NCI-H128 (cell line): Measurements from ENCODE around the gene PLCG2.
"Not testable (repeated sequence)": the region's sequence is repeated elsewhere in the genome, so short reads cannot be mapped to it uniquely, and the experiment has no call there.

Source experiments
- DNase-seq: peaks from one replicate; lab custom pipeline; 2025; ENCODE audit not compliant: unreplicated experiment; lab: John Stamatoyannopoulos, UW

Gene PLCG2

DNA sequence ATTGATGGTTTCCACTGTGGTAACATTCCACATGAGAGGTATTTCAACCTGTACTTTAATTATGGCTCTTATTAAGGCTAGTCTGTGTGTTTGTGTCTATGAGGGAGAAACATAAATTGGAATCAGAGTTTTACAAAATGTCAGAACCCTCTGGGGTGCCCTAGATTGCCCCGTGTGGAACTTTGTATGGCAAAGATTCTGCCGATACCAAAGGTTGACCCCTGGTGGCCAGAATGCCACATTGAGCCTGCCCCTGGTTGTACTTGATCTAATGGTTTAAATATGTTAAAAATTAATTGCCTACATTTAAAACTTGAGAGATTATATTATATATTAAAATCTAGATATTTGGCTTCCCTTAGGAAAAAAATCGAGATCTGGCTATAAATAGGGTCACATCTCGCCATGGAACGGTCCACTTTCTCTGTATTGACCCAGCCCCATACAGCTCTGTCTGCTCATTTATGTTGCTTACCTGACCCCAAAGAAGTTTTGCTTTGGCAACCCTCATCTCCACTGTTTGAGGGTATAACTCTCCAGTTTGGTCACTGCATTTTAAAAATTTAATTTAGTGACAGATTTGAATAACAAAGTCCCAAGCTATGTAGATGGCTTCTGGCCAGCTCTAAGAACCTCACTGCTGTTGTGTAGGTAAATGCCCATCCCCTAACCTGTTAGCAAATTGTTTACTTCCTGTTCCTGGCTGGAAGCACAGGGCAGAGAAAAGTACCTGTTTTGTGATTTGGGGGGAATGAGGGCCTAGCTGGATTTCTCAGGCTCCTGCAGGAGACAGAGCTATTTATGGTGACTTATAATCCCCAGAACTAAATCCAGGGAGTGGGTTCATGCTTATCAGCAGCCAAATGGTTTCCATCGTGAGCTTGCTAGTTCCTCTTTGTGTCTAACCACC is 95.0 kb downstream of the PLCG2 start:
- no peak for DNase-seq

DNA sequence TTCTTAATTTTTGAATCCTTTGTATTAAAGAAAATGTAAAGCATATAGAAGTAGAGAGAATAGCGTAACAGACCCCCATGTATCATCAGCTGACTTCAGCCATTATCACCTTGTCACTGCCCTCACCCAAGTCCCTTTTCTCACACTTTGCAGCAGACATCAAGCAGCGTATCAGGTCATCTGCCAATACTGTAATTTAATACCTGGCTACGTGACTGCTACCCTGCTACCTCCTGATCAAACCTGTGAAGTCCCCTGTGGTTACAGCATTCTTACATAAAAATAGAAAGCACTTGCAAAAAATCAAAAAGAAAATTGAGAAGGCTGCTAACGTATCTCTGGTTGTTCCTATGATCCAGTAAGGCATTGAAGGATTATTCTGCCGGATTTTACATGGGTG is 96.4 kb downstream of the PLCG2 start:
- DNase-seq = no peak

DNA sequence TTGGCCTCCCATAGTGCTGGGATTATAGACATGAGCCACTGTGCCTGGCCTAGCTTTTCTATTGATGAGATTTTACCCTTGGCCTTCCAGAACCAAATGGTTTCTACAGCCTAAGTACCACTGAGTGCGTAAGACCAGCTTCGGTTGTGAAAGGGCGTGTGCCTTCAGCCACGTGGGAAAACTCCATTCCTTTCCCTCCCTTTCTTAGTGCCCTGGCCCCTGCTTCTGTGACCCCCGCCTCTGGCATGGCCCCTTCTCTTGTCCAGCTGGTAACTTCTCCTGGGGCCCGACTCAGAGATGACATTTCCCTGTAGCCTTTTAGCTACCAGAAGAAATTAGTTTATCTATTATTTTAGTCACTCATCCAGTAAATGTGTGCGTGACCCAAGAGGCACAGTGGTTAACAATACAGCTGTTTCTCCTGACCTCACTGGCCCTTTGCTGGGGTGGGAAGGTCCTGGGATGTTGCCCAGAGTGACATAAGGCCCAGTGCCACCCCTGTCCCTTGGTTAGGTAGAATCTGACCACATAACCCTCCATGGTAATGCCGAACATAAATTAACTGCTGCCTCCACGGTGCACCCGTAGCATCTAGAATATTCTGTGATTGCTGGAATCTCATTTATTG is 97.3 kb downstream of the PLCG2 start:
- DNase-seq = no peak

DNA sequence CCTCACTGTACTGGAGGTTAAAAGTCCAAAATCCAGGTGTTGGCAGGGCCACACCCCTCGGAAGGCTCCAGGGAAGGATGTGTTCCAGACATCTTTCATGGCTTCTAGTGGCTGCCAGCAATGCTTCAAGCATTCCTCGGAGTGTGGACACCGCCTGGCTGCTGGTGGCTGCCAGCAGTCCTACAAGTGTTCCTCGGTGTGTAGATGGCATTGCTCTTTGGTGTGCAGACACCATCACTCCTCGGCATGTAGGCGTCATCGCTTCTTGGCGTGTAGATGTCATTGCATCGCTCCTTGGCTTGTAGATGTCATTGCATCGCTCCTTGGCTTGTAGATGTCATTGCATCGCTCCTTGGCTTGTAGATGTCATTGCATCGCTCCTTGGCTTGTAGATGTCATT is 98.4 kb downstream of the PLCG2 start:
- not testable (repeated sequence) for DNase-seq

DNA sequence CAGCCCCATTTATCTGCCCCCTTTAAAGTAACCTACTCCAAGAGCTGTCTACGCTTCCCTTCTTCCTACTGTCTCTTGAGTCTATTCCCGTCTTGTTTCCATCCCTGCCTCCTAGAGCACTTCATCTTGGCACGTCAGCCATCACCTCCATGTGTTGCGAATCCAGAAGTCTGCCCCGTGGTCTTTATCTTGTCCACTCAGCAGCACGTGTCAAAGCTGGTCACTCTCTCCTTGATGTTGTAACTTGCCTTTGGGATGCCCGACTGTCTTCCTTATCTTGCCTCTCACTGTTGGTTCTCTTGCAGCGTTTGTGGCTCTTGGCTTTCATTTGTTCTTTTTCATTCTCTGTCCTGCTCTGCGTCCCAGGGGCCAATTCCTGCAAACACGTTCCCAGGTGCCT is 99.4 kb downstream of the PLCG2 start:
- no peak for DNase-seq

DNA sequence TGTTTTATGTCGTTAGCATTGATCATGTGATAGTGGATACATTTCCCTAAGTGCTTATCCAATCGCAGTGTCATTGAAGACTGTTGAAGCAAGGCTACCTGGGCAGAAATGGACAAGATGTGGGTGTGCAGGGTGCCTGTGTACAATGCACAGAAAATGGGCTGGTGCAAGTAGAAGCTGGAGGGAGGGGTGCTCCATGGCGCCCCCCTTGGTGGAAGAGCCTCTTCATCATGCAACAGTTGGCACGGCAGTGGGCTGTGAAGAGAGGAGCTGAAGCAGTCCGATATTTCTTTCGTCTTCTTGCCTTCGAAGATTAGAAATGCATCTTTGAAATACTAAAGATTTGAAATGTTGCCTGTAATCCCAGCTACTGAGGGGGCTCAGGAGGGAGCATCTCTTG is 100.5 kb downstream of the PLCG2 start:
- no peak for DNase-seq

DNA sequence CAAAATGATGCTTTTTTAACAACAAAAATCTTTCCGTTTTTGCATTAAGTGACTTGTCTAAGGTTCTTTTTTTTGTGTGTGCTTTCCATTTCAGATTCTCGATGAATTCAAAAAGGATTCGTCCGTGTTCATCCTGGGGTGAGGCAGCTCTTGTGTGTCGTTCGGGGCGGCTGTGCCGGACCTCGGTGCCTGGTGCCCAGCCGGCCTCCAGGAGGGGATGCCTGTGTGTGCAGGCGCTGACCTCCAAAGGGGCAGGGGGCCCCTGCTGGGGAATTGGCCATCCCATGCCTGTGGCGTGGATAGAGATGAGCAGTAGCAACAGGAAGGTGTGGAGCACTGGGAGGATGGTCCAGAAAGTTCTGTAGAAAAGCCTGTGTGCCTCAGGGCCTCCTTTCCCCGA is 101.7 kb downstream of the PLCG2 start:
- DNase-seq = no peak

DNA sequence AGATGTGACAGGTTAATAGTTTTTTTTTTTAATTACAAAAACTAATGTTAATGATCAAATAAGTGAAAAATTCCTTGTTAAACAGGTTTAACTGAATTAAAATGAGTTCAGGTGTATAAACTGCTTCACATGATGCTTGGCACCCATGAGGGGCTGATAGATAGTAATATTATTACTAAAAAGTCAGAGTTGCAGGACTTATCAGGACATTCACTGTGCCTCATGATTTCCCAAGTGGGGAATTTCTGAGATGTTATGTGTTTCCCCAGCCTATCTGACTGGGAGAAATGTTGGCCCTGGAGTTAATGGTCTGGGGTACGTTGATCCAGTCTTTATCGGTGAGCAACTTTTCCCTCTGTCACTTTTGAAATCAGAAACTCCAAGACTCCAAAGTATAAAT is 102.1 kb downstream of the PLCG2 start:
- no peak for DNase-seq

DNA sequence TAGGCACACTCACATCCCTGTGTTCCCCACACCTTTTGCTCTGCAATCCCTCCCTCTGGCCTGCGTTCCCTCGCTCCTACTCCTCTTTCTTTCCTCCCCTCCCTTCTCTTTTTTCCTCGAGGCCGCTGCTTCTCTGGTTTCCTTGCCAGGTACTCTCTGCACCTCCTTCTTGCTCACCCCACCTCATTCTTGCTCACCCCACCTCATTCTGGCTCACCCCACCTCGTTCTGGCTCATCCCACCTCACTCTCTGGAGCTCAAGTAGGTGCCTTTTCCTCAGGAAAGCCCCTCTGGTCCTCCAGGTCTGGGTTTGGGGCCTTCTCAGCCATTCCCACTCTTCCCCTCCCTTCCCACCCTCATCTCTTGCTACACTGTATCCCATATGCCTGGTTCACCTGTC is 103.5 kb downstream of the PLCG2 start:
- no peak for DNase-seq

DNA sequence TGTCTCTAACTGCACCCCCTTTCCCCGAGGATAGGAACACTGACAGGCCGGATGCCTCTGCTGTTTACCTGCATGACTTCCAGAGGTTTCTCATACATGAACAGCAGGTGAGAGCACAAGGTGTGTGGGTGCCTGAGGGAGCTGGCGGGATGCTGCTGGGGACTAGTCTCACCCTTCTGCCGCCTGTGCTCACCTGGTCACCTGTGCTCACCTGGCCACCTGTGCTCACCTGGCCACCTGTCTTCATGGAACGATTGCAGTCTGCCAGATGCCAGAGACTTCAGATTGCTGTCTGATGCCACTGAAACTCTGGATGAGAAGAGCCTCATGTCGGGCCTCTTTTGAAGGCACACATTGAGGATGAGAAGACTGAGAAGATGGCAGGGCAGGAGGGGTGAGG is 104.1 kb downstream of the PLCG2 start:
- DNase-seq = no peak

DNA sequence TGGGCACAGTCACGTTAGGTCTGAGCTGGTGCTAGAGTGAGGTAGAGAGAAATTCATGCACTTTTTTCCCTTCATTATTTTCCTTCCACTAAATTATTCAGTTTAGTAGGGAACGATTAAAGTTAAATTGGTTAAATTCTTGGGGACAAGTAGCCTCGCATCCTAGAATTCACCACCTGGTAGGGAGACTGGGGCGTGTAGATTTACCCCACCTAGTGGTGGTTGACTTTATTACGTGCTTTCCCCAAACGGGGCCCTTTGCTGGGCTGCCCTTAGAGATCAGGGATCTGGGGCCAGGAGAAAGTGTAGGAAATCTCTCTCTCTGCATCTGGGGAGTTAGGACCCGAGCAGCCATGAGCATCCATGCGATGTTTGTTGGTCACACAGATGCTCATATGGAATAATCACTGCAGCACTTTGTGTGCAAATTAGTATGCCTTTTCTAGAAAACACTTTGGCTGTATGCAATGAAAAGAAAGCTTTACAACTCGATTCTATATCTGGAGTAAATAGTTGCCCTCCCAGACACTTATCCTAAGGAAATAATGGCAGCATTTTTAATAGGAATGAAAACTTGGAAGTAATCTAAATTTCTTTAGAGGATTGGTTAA is 107.0 kb downstream of the PLCG2 start:
- DNase-seq = no peak

DNA sequence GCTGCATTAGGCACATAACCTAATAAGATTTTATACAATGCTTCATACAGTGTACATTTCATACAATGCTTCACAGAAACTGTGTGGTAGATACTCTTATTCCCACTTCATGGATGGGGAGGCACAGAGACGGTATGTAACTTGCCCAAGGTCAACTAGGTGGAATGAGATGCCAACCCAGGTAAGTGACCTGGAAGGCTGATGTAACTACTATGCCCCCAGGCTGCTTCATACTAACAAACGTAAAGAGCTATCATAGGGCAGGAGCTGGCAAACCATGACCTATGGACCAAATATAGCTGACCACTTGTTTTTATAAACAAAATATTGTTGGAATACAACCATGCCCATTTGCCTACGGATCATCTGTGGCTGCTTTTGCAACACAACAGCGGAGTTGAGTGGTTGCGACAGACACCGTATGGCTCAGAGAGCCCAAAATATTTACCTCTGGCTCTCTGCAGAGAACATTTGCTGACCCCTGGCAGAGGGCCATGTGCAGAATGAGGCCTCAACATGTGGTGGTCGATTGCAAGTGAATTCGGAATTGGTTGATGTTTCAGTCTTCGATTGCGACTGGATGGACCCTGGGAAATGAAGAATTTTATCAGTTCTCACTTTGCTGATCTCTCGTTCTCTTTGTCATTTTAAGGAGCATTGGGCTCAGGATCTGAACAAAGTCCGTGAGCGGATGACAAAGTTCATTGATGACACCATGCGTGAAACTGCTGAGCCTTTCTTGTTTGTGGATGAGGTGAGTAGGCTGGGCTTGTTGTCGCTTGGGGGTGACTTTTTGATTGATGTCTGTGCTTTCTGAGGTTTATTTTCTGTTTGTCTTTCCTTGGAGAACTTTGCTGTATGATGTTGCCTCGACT is 109.7 kb downstream of the PLCG2 start:
- DNase-seq = no peak

DNA sequence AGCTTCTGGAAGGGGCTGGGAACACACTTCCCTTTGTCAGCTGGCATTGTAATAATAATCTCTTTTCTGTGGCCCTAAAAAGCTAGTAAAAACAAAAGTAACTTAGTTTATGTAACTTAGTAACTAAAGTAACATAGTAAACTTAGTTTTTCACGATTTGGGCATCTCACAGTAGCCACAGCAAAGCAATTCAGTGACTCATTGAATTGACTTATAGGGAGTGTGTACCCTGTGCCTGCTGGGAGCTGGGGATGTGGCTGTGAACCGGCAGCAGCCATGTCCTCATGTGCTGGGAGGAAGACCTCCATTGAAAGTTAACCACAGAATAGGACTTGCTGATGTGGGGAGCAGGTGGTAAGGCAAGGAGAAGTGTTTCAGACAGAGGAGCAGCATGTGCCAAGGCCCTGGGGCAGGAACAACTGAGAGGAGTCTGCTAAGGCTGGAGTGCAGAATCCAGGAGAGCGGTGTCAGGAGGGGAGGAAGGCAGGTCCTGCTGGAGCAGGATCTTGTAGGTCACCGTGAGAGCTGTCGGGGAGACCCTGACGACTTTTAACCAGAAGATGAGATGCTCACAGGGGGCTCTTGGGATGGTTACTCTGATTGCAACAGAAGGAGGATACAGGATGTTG is 112.8 kb downstream of the PLCG2 start:
- DNase-seq = no peak

DNA sequence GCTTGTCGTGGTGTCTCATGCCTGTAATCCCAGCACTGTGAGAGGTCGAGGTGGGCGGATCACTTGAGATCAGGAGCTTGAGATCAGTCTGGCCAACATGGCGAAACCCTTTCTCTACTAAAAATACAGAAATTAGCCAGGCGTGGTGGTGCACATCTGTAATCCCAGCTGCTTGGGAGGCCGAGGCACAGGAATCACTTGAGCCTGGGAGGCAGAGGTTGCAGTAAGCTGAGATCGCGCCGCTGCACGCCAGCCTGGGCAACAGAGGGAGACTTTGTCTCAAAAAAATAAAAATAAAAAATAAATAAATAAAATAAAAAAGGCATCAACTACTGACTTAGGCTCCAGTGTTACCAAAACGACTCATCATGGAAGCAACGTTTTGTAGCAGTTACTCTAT is 115.5 kb downstream of the PLCG2 start:
- DNase-seq = no peak

DNA sequence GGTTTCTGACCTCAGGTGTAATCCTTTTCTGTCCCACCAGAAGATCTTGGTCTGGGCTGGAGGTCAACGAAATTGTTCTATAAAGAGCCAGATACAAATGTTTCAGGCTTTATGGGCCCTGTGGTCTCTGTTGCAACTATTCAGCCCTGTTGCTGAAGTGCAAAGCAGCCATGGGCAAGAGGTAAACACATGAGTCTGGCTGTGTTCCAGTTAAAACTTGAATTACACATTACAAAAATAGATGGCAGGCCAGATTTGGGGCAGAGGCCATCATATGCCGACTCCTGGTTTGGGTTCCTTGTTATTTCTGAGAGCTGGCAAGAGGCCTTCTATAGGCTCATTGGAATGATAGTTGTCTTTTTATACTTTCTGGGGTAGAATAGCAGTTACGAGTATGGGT is 117.8 kb downstream of the PLCG2 start:
- no peak for DNase-seq

DNA sequence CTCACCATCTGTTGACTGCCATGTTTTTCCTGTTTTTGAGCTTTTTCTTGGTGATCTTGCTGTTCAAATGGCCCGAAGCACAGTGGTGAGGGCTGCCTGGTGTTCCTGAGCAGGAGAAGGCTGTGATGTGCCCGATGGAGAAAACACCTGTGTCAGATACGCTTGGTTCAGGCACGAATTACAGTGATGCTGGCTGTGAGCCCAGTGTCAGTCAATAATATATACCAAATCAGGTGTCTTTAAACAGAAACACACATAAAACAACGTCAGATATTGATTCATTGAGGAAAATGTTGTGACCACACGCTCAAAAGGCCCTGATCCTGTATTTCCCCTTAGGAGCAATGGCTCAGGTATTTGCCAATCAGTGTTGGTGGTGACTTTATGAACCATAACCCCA is 120.5 kb downstream of the PLCG2 start:
- no peak for DNase-seq

DNA sequence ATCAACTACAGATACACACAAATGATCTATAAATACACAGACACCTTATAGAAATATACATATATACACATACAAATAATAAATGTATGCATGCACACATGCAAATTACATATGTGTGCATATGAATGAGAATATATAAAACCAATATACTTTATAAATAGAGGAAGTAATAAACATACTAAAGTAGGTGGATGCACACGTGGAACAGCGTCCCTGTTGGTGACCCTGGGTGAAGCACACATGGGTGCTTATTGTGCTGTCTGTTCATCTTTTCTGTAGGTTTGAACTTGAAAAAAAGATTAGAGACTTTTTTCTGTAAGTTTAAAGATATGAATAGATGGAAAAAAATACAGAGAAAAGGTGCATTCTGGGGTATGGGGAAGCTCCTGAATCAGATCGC is 120.9 kb downstream of the PLCG2 start:
- no peak for DNase-seq

DNA sequence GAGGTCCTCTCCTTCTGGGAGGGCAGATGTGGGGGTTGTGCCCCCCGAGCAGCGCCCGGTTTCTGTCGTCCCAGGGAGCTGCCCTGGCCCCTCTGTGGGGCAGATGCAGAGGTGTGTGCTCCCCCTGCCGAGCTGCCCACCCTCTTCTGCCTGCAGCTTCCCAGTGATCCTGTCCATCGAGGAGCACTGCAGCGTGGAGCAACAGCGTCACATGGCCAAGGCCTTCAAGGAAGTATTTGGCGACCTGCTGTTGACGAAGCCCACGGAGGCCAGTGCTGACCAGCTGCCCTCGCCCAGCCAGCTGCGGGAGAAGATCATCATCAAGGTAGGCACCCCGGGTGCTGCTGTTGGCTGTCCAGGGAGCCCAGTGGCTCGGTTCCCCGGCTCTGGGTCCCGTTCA is 121.4 kb downstream of the PLCG2 start:
- no peak for DNase-seq

DNA sequence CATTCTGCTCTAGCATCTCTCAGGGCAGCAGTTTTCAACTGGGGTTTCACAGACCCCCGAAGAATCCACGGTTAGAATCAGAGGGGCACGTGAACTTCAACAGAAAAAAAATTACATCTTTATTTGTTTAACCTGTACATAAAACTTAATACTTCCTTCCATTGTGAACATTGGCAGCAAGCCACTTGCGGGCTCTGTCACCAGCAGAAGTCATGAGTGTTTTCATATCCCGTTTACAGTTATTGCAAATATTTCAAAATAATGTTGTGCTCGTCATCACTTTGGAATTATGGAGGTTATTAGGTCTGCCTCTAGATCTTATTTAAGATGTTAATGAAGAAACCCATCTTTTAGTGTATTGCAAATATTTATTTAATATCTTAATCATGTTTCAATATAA is 122.4 kb downstream of the PLCG2 start:
- no peak for DNase-seq

DNA sequence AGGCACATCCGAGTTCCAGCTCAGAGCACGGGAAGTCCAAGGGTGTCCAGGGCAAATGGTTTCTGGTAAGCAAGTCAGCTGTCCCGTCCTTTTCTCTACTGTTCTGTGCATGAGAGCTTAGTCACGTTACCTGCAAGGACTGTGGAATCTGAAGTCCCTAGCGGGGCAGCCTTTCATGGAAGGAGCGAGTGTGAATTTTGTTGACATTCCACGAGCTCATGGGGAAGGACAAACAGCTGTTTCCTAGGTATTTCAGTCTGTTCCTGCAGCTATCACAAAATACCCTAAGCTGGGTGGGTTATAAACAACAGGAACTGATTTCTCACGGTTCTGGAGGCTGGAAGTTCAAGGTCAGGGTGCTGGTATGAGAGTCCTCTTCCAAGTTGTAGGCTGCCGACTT is 122.9 kb downstream of the PLCG2 start:
- no peak for DNase-seq

DNA sequence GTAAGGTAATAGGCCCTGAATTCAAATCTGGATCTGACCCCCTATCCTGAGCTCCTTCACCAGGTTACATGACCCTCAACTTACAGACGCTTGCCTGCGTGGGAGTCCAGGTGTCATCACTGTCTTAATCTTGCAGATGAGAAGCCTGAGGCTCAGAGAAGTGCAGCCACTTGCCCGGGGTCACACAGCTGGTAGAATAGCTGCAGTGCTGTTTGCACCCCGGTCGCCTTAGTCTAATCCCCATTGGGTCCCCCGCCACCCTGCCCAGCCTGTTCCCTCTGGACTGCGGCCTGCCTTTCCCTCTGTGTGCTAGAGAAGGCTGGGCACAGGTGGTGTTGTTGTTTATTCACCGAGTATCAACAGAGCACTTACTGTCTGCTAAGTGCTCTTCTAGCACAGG is 125.2 kb downstream of the PLCG2 start:
- DNase-seq = no peak
